Activated naive CD8-positive, alpha-beta T cell treated with anti-CD3 and anti-CD28 coated beads, Interleukin-2, amount 50 U/mL, for 24 hours (primary cell): ENCODE measurements around the gene COBLL1.

Source experiments
- ATAC-seq: fragments of 150-1000 bp; cut with Tn5 transposase; one replicate; pipeline ENCODE4 v1.10.0; 2021
- DNase-seq: peaks from one replicate; pipeline ENCODE4 v3.0.0; 2021
- H3K27ac Mint-ChIP-seq: one replicate; pipeline ENCODE4 v1.8.0; 2021; ENCODE audit warnings: mild to moderate bottlenecking, mixed read lengths
- H3K27me3 Mint-ChIP-seq: one replicate; pipeline ENCODE4 v1.8.0; 2021; ENCODE audit warnings: mixed read lengths
- H3K36me3 Mint-ChIP-seq: one replicate; pipeline ENCODE4 v1.8.0; 2021; ENCODE audit warnings: low read depth, mixed read lengths
- H3K4me1 Mint-ChIP-seq: one replicate; pipeline ENCODE4 v1.8.0; 2021; ENCODE audit warnings: mixed read lengths
- H3K4me3 Mint-ChIP-seq: one replicate; pipeline ENCODE4 v1.8.0; 2021; ENCODE audit warnings: mild to moderate bottlenecking, moderate library complexity, mixed read lengths
- H3K9me3 Mint-ChIP-seq: one replicate; pipeline ENCODE4 v1.8.0; 2021; ENCODE audit warnings: mixed read lengths

COBLL1 gene

GRCh38 chr2:164840930-164841718 lies 499 bp downstream of the COBLL1 start:
- Mint-ChIP-seq H3K4me1 (peaks cover 12% of the 10 kb centered on the region), H3K27me3 (peaks cover 27% of the 10 kb centered on the region), H3K4me3 (peak overlapping the region; percentile 78), H3K9me3 (no peaks in the 10 kb centered on the region), H3K27ac (peak overlapping the region; percentile 50), H3K36me3 (no peaks in the 10 kb centered on the region)
- DNase-seq = peak; percentile 43
- ATAC-seq = peak; percentile 73

GRCh38 chr2:164840458-164840929 lies 1.1 kb downstream of the COBLL1 start:
- Mint-ChIP-seq H3K4me1 (peaks cover 12% of the 10 kb centered on the region), H3K4me3 (peak overlapping the region; percentile 78), H3K27me3 (peaks cover 27% of the 10 kb centered on the region), H3K9me3 (no peaks in the 10 kb centered on the region), H3K36me3 (no peaks in the 10 kb centered on the region), H3K27ac (peak overlapping the region; percentile 50)
- DNase-seq = peak; percentile 12
- ATAC-seq = no peak

GRCh38 chr2:164839914-164840457 lies 1.6 kb downstream of the COBLL1 start:
- no peak for DNase-seq
- Mint-ChIP-seq H3K4me3 (peak overlapping the region; percentile 78), H3K27me3 (peaks cover 27% of the 10 kb centered on the region), H3K27ac (no peak overlapping the region), H3K4me1 (peaks cover 14% of the 10 kb centered on the region), H3K36me3 (no peaks in the 10 kb centered on the region), H3K9me3 (no peaks in the 10 kb centered on the region)
- no peak for ATAC-seq

GRCh38 chr2:164837807-164838206 lies 3.8 kb downstream of the COBLL1 start:
- Mint-ChIP-seq H3K27me3 (peaks cover 29% of the 10 kb centered on the region), H3K4me1 (peaks cover 14% of the 10 kb centered on the region), H3K36me3 (no peaks in the 10 kb centered on the region), H3K4me3 (no peak overlapping the region), H3K9me3 (no peaks in the 10 kb centered on the region), H3K27ac (no peak overlapping the region)
- no peak for DNase-seq
- ATAC-seq = no peak

- H3K4me1 Mint-ChIP-seq = peaks cover 10% of the 10 kb centered on the region
- H3K36me3 Mint-ChIP-seq = no peaks in the 10 kb centered on the region
- ATAC-seq = no peak
- no peak overlapping the region for H3K27ac Mint-ChIP-seq
- H3K9me3 Mint-ChIP-seq = no peaks in the 10 kb centered on the region
- no peak for DNase-seq
- H3K27me3 Mint-ChIP-seq = peaks cover 26% of the 10 kb centered on the region
- no peak overlapping the region for H3K4me3 Mint-ChIP-seq
These were observed 4.7 kb downstream of the COBLL1 start for GRCh38 chr2:164836907-164837306.

GRCh38 chr2:164835302-164835701 lies 6.3 kb downstream of the COBLL1 start:
- Mint-ChIP-seq H3K9me3 (no peaks in the 10 kb centered on the region), H3K4me1 (peaks cover 7% of the 10 kb centered on the region), H3K36me3 (no peaks in the 10 kb centered on the region), H3K4me3 (no peak overlapping the region), H3K27ac (no peak overlapping the region), H3K27me3 (peaks cover 21% of the 10 kb centered on the region)
- DNase-seq (no peak), ATAC-seq (no peak)

- H3K36me3 Mint-ChIP-seq = no peaks in the 10 kb centered on the region
- H3K27ac Mint-ChIP-seq = no peak overlapping the region
- H3K27me3 Mint-ChIP-seq = peaks cover 2% of the 10 kb centered on the region
- H3K9me3 Mint-ChIP-seq = no peaks in the 10 kb centered on the region
- peaks cover 2% of the 10 kb centered on the region for H3K4me1 Mint-ChIP-seq
- DNase-seq = no peak
- H3K4me3 Mint-ChIP-seq = no peak overlapping the region
- ATAC-seq = no peak
These were observed 9.7 kb downstream of the COBLL1 start for GRCh38 chr2:164831887-164832286.

- Mint-ChIP-seq H3K36me3 (no peaks in the 10 kb centered on the region), H3K9me3 (no peaks in the 10 kb centered on the region), H3K27me3 (peaks cover 2% of the 10 kb centered on the region), H3K4me3 (no peak overlapping the region), H3K4me1 (peaks cover 2% of the 10 kb centered on the region), H3K27ac (no peak overlapping the region)
- DNase-seq = no peak
- ATAC-seq = no peak
These were observed 10.4 kb downstream of the COBLL1 start for GRCh38 chr2:164831180-164831579.

- Mint-ChIP-seq H3K4me1 (no peaks in the 10 kb centered on the region), H3K4me3 (no peak overlapping the region), H3K27me3 (no peaks in the 10 kb centered on the region), H3K9me3 (no peaks in the 10 kb centered on the region), H3K27ac (peak overlapping the region; percentile 2), H3K36me3 (no peaks in the 10 kb centered on the region)
- no peak for DNase-seq
- no peak for ATAC-seq
These were observed 15.1 kb downstream of the COBLL1 start for GRCh38 chr2:164826293-164827243.

- Mint-ChIP-seq H3K9me3 (no peaks in the 10 kb centered on the region), H3K27ac (no peak overlapping the region), H3K27me3 (no peaks in the 10 kb centered on the region), H3K4me3 (no peak overlapping the region), H3K36me3 (no peaks in the 10 kb centered on the region), H3K4me1 (no peaks in the 10 kb centered on the region)
- DNase-seq (no peak), ATAC-seq (no peak)
These were observed 16.8 kb downstream of the COBLL1 start for GRCh38 chr2:164824872-164825271.

GRCh38 chr2:164823126-164823525 lies 18.5 kb downstream of the COBLL1 start:
- H3K27ac Mint-ChIP-seq = no peak overlapping the region
- no peaks in the 10 kb centered on the region for H3K4me1 Mint-ChIP-seq
- DNase-seq (no peak), ATAC-seq (no peak)
- H3K4me3 Mint-ChIP-seq = no peak overlapping the region
- H3K9me3 Mint-ChIP-seq = no peaks in the 10 kb centered on the region
- H3K36me3 Mint-ChIP-seq = no peaks in the 10 kb centered on the region
- no peaks in the 10 kb centered on the region for H3K27me3 Mint-ChIP-seq

GRCh38 chr2:164821338-164821737 lies 20.3 kb downstream of the COBLL1 start:
- no peaks in the 10 kb centered on the region for H3K36me3 Mint-ChIP-seq
- H3K9me3 Mint-ChIP-seq = no peaks in the 10 kb centered on the region
- H3K27me3 Mint-ChIP-seq = no peaks in the 10 kb centered on the region
- H3K4me3 Mint-ChIP-seq = no peak overlapping the region
- ATAC-seq = no peak
- no peak overlapping the region for H3K27ac Mint-ChIP-seq
- H3K4me1 Mint-ChIP-seq = no peaks in the 10 kb centered on the region
- no peak for DNase-seq

GRCh38 chr2:164818149-164819136 lies 23.2 kb downstream of the COBLL1 start:
- Mint-ChIP-seq H3K4me3 (no peak overlapping the region), H3K27ac (no peak overlapping the region), H3K36me3 (no peaks in the 10 kb centered on the region), H3K27me3 (no peaks in the 10 kb centered on the region), H3K4me1 (no peaks in the 10 kb centered on the region), H3K9me3 (no peaks in the 10 kb centered on the region)
- ATAC-seq (no peak), DNase-seq (no peak)

- no peaks in the 10 kb centered on the region for H3K27me3 Mint-ChIP-seq
- H3K9me3 Mint-ChIP-seq = no peaks in the 10 kb centered on the region
- H3K27ac Mint-ChIP-seq = no peak overlapping the region
- H3K4me3 Mint-ChIP-seq = no peak overlapping the region
- H3K36me3 Mint-ChIP-seq = no peaks in the 10 kb centered on the region
- ATAC-seq = no peak
- DNase-seq = no peak
- H3K4me1 Mint-ChIP-seq = no peaks in the 10 kb centered on the region
These were observed 24.7 kb downstream of the COBLL1 start for GRCh38 chr2:164816900-164817299.
